ENCODE results near the gene CEACAM5. TPM values are rescaled to one million over a fixed set of nuclear protein-coding genes. Genes with fewer than 3 reads are reported as not detected.

The CEACAM5 gene
- total RNA-seq, 2 experiments from 2014 or later, result not detected

DNA sequence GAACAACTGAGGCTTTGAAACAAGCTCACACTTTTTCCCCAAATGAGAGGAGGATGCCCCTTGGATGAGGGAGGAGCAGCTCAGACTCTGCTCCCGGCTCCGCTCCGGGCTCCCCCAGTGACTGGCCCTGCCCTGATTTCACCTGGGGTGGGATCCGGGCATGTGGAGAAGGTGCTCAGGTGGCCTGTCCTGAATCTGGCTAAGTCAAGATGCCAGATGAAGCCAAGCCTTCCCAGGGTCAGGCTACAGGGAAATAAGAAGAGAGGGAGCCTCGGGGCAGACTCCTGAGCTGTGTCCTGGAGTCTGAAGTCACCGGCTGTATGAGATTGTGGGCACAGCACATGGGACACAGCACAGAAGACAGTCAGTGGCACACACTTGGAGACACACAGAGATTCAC lies 10.3 kb downstream of the CEACAM5 start:
- Mint-ChIP-seq H3K27ac (no peak overlapping the region), H3K9me3 (ENCODE audit: insufficient read depth) (no peaks in the 10 kb centered on the region), H3K4me3 (no peak overlapping the region), H3K36me3 (ENCODE audit: low read depth) (no peaks in the 10 kb centered on the region), H3K27me3 (ENCODE audit: low read depth) (peaks cover 5% of the 10 kb centered on the region), H3K4me1 (ENCODE audit: low read depth) (no peaks in the 10 kb centered on the region)
- CTCF ChIA-PET, result interaction anchor here (4.5 kb wide), 1 partner anchor 12 kb away, joined by 26 read pairs; no protein-coding TSS in a partner anchor
- no peak for DNase-seq
- POLR2A ChIA-PET, result no interaction called here
- no peak for ATAC-seq

DNA sequence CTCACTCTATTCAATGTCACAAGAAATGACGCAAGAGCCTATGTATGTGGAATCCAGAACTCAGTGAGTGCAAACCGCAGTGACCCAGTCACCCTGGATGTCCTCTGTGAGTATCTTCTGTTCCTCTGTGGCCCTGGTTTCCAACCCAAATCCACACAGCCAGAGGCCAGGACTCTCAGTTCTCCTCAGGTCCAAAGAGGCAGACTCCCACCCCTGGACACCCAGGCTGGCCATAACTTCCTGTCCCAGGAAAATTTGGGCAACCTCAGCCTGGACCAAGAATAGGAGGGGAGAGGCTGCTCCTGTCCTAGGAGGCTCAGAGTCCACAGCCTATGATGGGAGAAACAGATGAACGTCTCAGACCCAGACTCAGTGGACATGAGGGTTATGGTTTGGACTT lies 11.7 kb downstream of the CEACAM5 start:
- Mint-ChIP-seq H3K27me3 (ENCODE audit: low read depth) (peaks cover 9% of the 10 kb centered on the region), H3K36me3 (ENCODE audit: low read depth) (no peaks in the 10 kb centered on the region), H3K4me3 (no peak overlapping the region), H3K4me1 (ENCODE audit: low read depth) (no peaks in the 10 kb centered on the region), H3K9me3 (ENCODE audit: insufficient read depth) (no peaks in the 10 kb centered on the region), H3K27ac (no peak overlapping the region)
- ATAC-seq, result no peak
- CTCF ChIA-PET, result no interaction called here
- POLR2A ChIA-PET, result no interaction called here
- DNase-seq, result no peak

DNA sequence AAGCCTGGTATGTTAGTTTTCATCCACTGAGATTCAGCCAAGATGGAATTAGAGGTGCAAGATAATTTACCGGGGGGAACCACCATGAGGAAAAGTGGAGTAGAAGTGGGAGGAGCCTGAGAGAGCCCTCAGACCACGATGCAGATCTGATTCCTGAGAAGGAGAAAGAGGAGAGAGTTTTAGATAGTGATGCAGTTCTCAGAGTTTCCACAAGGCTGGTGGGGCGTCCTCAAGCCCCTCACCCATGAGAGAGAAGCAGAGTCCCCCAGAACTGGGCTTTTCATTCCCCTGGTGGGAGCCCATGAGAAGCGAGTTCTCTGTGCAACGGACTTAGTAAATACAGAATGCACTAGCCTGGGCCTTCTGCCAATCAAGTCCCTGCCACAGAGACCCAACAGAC lies 18.1 kb downstream of the CEACAM5 start:
- Mint-ChIP-seq H3K9me3 (ENCODE audit: insufficient read depth) (no peaks in the 10 kb centered on the region), H3K36me3 (ENCODE audit: low read depth) (no peaks in the 10 kb centered on the region), H3K27ac (no peak overlapping the region), H3K4me1 (ENCODE audit: low read depth) (no peaks in the 10 kb centered on the region), H3K4me3 (no peak overlapping the region), H3K27me3 (ENCODE audit: low read depth) (peaks cover 34% of the 10 kb centered on the region)
- no peak for ATAC-seq
- ChIA-PET POLR2A (no interaction called here), CTCF (interaction anchor here (0.8 to 1.0 kb wide), 2 partner anchors 20 to 27 kb away, joined by 3 to 4 read pairs; no protein-coding TSS in a partner anchor)
- DNase-seq, result no peak

DNA sequence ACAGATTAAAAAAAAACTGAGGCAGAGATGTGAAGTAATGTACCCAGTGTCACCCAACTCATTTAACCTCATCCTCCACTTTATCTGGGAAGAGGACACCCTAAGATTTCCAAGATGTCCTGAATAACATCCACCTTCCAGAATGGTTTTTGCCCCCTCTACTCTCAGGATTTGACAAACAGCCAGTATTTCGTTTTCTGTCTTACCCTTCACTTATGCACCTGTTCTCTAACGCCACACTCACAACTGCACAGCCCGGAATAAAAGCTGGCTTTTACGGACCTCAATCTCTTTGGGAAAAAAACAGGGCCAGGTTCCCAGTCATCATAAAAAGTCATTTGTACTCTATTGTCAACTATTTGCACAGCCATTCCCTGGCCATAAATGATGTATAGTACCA lies 25.7 kb downstream of the CEACAM5 start:
- POLR2A ChIA-PET, result interaction anchor here (0.6 kb wide), 1 partner anchor 171 kb away, joined by 3 read pairs; no protein-coding TSS in a partner anchor
- Mint-ChIP-seq H3K4me3 (no peak overlapping the region), H3K36me3 (ENCODE audit: low read depth) (no peaks in the 10 kb centered on the region), H3K9me3 (ENCODE audit: insufficient read depth) (no peaks in the 10 kb centered on the region), H3K27ac (no peak overlapping the region), H3K27me3 (ENCODE audit: low read depth) (peaks cover 38% of the 10 kb centered on the region), H3K4me1 (ENCODE audit: low read depth) (peaks cover 3% of the 10 kb centered on the region)
- DNase-seq, result no peak
- CTCF ChIA-PET, result interaction anchor here (0.9 kb wide), 1 partner anchor 13 kb away, joined by 3 read pairs; no protein-coding TSS in a partner anchor
- no peak for ATAC-seq

DNA sequence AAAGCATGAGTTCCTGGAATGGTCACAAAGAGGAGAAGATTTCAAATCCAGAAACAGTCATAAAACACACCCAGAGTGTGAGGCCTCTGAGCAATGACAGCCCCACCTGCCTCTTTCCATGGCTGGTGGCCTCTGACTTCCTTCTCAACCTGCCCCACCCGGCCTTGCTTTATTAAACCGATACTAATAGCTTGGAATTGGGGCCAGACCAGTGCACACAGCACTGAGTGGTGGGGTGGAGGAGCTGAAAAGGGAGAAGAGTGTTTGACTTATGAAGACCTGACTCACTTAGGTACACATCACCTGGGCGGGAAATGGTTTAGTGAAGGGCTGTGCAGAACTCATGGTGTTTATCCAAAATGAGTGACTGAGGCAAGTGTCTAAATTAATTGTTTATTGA lies 26.2 kb downstream of the CEACAM5 start:
- POLR2A ChIA-PET, result interaction anchor here (0.6 kb wide), 1 partner anchor 171 kb away, joined by 3 read pairs; no protein-coding TSS in a partner anchor
- H3K4me1 Mint-ChIP-seq (ENCODE audit: low read depth), result peaks cover 3% of the 10 kb centered on the region

DNA sequence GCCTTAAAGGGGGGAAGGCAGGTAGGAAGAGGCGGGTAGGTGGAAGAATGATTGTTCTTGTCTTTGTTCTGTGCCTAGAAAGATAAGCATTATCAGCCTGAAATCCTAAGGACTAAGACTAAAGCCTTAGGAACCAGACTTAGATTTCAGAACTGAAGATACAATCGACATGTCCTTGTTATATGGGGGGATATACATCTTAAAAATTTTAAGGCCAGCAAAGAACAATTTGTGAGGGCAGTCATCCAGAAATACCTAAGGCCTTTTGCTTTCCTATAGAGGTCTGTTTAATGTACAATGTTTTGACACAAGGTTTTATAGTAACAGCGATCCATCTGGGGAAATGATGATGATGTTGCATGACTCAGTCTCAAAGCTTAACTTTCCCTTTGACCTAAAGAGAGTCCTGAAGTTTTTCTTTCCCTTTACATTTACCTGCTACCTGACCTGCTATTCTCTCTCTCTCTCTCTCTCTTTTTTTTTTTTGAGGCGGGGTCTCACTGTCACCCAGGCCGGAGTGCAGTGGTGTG lies 26.7 kb downstream of the CEACAM5 start:
- ChIA-PET CTCF (interaction anchor here (1.0 to 1.7 kb wide), 3 partner anchors 18 to 58 kb away, joined by 4 to 5 read pairs (median 4); no protein-coding TSS in a partner anchor), POLR2A (no interaction called here)
- no peaks in the 10 kb centered on the region for H3K36me3 Mint-ChIP-seq (ENCODE audit: low read depth)
- DNase-seq (no peak), ATAC-seq (no peak)
- H3K9me3 Mint-ChIP-seq (ENCODE audit: insufficient read depth), result no peaks in the 10 kb centered on the region
- H3K27ac Mint-ChIP-seq, result no peak overlapping the region
- peaks cover 45% of the 10 kb centered on the region for H3K27me3 Mint-ChIP-seq (ENCODE audit: low read depth)
- peaks cover 6% of the 10 kb centered on the region for H3K4me1 Mint-ChIP-seq (ENCODE audit: low read depth)
- no peak overlapping the region for H3K4me3 Mint-ChIP-seq

More for the DNA sequence above, 26.2 kb downstream of the CEACAM5 start:
- no peaks in the 10 kb centered on the region for H3K36me3 Mint-ChIP-seq (ENCODE audit: low read depth)
- H3K27ac Mint-ChIP-seq, result no peak overlapping the region
- H3K4me3 Mint-ChIP-seq, result no peak overlapping the region
- no peak for ATAC-seq
- H3K27me3 Mint-ChIP-seq (ENCODE audit: low read depth), result peaks cover 41% of the 10 kb centered on the region
- CTCF ChIA-PET, result interaction anchor here (0.9 kb wide), 1 partner anchor 12 kb away, joined by 3 read pairs; no protein-coding TSS in a partner anchor
- no peak for DNase-seq
- no peaks in the 10 kb centered on the region for H3K9me3 Mint-ChIP-seq (ENCODE audit: insufficient read depth)

DNA sequence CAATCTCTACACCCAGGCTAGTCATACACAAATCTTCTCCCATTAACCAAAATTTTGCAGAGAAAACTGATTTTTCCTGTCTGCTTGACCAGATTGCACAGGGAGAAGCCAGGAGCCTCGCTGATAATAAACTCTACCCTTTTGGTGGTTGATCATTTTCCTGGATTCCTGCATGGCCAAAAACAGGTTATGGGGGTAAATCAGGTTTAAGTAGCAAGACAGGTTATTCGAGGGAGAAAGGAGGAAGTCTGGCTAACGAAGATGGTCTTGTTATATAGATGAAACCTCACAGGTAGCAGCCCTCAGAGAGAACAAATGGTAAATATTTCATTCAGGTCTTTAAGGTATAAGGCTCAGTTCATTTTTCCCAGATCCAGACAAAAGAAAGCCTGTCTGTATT lies 30.9 kb downstream of the CEACAM5 start:
- Mint-ChIP-seq H3K9me3 (ENCODE audit: insufficient read depth) (no peaks in the 10 kb centered on the region), H3K27ac (no peak overlapping the region), H3K4me1 (ENCODE audit: low read depth) (peaks cover 16% of the 10 kb centered on the region), H3K27me3 (ENCODE audit: low read depth) (peaks cover 41% of the 10 kb centered on the region), H3K4me3 (no peak overlapping the region), H3K36me3 (ENCODE audit: low read depth) (no peaks in the 10 kb centered on the region)
- ChIA-PET CTCF (interaction anchor here (1.0 to 2.5 kb wide), 3 partner anchors 14 to 98 kb away, joined by 4 to 16 read pairs (median 14); no protein-coding TSS in a partner anchor), POLR2A (no interaction called here)
- no peak for ATAC-seq
- DNase-seq, result no peak

DNA sequence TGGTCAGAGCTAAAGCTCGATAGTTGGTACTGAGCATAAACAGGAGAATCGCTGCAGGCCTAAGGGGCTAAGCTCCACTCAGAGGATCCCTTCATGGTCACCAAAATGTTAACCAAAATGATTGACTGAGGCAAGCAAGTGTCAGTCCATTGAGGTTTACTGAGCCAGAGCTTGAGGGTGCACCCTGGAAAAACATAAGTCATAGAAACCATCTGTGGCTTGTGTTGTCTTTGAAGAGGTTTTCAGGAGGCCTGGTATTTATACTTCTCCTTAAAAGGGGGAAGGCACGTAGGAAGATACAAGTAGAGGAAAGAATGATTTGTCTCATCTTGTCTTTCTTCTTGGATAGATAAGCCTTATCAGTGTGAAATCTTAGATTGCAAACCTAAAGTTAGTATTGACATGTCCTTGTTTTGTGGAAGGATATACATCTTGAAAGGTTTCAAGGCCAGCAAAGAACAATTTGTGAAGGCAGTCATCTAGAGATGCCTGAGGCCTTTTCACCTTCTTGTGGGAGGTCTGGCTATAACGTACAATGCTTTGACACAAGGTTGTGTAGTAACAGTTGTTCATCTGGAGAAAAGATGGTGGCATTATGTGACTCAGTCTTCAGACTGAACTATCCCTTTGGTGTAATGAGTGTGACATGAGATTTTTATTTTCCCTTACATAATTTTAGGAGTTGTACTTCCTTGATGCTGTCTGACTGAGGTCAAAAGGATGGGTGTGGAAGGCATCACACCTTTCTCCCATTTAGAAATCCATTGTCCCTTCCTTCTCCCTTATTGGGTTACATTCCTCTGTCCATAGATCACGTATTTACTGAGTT lies 32.2 kb downstream of the CEACAM5 start:
- Mint-ChIP-seq H3K9me3 (ENCODE audit: insufficient read depth) (no peaks in the 10 kb centered on the region), H3K4me1 (ENCODE audit: low read depth) (peaks cover 21% of the 10 kb centered on the region), H3K4me3 (no peak overlapping the region), H3K27ac (no peak overlapping the region), H3K36me3 (ENCODE audit: low read depth) (no peaks in the 10 kb centered on the region), H3K27me3 (ENCODE audit: low read depth) (peaks cover 43% of the 10 kb centered on the region)
- ATAC-seq (peak; percentile 51), DNase-seq (no peak)
- POLR2A ChIA-PET, result no interaction called here
- CTCF ChIA-PET, result interaction anchor here (1.0 to 2.5 kb wide), 4 partner anchors 11 to 99 kb away, joined by 4 to 16 read pairs (median 10); no protein-coding TSS in a partner anchor

DNA sequence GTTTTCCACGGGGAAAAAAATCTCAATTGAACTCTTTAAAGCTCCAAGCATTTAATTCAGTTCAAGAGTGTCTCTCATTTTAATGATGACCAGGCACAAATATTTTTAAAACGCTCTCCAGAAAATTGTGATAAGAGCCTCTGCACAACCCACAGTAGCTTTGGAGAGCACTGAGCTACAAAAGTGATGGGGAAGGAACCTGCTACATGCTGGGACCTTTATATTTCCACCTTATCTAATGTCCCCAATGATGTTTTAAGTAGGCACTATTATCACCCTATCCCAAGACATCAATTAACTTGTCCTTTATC lies 32.8 kb downstream of the CEACAM5 start:
- no peak for DNase-seq
- Mint-ChIP-seq H3K36me3 (ENCODE audit: low read depth) (no peaks in the 10 kb centered on the region), H3K4me1 (ENCODE audit: low read depth) (peaks cover 21% of the 10 kb centered on the region), H3K27me3 (ENCODE audit: low read depth) (peaks cover 45% of the 10 kb centered on the region), H3K27ac (no peak overlapping the region), H3K4me3 (no peak overlapping the region), H3K9me3 (ENCODE audit: insufficient read depth) (no peaks in the 10 kb centered on the region)
- ChIA-PET CTCF (interaction anchor here (2.5 kb wide), 1 partner anchor 12 kb away, joined by 16 read pairs; no protein-coding TSS in a partner anchor), POLR2A (no interaction called here)
- no peak for ATAC-seq

DNA sequence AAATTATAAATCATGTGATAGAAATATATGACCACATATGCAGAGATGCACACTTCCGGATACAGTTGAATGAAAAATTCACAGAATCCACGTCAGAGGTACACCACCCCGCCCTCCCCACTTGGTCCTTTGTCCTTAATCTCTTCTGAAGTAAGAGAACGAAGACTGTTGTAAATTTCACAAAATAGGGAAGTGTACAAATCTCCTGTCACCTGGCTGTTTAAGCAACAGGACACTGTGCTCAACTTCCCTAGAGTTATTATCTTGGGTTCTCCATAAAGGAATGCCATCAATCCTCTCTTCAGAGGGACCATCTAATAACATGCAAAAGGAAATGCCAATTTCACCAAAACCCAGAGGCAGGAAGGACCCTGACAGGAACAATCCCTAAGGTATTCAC lies 36.4 kb downstream of the CEACAM5 start:
- Mint-ChIP-seq H3K27ac (no peak overlapping the region), H3K9me3 (ENCODE audit: insufficient read depth) (no peaks in the 10 kb centered on the region), H3K27me3 (ENCODE audit: low read depth) (peaks cover 47% of the 10 kb centered on the region), H3K4me1 (ENCODE audit: low read depth) (peaks cover 21% of the 10 kb centered on the region), H3K36me3 (ENCODE audit: low read depth) (no peaks in the 10 kb centered on the region), H3K4me3 (no peak overlapping the region)
- ChIA-PET POLR2A (no interaction called here), CTCF (interaction anchor here (0.7 to 1.8 kb wide), 5 partner anchors 9 to 98 kb away, joined by 3 to 9 read pairs (median 4); no protein-coding TSS in a partner anchor)
- ATAC-seq, result no peak
- DNase-seq, result no peak

DNA sequence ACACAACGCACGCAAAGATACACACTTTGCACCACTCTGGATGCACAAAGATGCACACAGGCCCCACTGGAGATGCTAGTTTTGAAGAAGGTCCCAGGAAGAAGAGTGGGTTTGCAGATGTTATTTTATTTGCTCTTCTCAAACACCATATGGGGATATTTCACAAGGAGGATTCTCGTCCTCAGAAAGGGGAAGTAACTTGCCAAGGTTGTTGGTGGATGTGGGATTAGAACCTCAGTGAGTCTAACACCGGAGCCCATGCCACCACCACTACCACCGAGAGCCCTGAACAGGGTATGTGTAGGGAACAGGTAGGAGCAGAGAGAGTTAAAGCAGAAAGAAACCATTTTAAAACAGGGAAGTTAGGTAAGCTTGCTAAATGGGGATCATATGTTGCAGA lies 37.3 kb downstream of the CEACAM5 start:
- H3K36me3 Mint-ChIP-seq (ENCODE audit: low read depth), result no peaks in the 10 kb centered on the region
- POLR2A ChIA-PET, result no interaction called here
- no peak overlapping the region for H3K27ac Mint-ChIP-seq
- H3K27me3 Mint-ChIP-seq (ENCODE audit: low read depth), result peaks cover 46% of the 10 kb centered on the region
- H3K4me1 Mint-ChIP-seq (ENCODE audit: low read depth), result peaks cover 12% of the 10 kb centered on the region
- CTCF ChIA-PET, result interaction anchor here (0.7 to 3.5 kb wide), 7 partner anchors 8 to 99 kb away, joined by 3 to 22 read pairs (median 4); no protein-coding TSS in a partner anchor
- H3K9me3 Mint-ChIP-seq (ENCODE audit: insufficient read depth), result no peaks in the 10 kb centered on the region
- DNase-seq (no peak), ATAC-seq (no peak)
- H3K4me3 Mint-ChIP-seq, result no peak overlapping the region

Data from activated CD8-positive, alpha-beta T cell treated with anti-CD3 and anti-CD28 coated beads, Interleukin-2, amount 10 ng/mL, durations not matched to agents 7 days and 5 days (primary cell).